Lower leg skin (tissue), 4 donors: ENCODE data around the gene UQCRQ. TPM values are rescaled to one million over a fixed set of nuclear protein-coding genes. Genes with fewer than 3 reads are reported as not detected.

Source experiments
- DNase-seq, 2 donors: peaks; one replicate each; pipeline ENCODE4 v3.0.0-alpha.2; 2019; ENCODE audit warnings: low spot score in 2 of 2
- H3K4me3 ChIP-seq: fragments of 200-600 bp; sonication (generic); 2 replicates; pipeline ENCODE4 v1.5.1; 2017; ENCODE audit warnings: mild to moderate bottlenecking, low read depth; ENCODE audit not compliant: poor library complexity, severe bottlenecking
- CTCF ChIP-seq, 3 donors: fragments of 450-650 bp; IDR thresholded peaks; one replicate each; pipeline ENCODE4 v1.5.1; 2016; ENCODE audit warnings: antibody characterized with exemption in 3 of 3, mild to moderate bottlenecking in 3 of 3, moderate library complexity in 2 of 3
- POLR2A ChIP-seq, 2 donors: fragments of 450-650 bp; IDR thresholded peaks; one replicate each; pipeline ENCODE4 v1.6.1; 2016 to 2017; ENCODE audit warnings: antibody characterized with exemption in 2 of 2, mild to moderate bottlenecking in 1 of 2, moderate library complexity in 1 of 2
- WGBS, 2 donors: methylation state at CpG; one replicate each; pipeline ENCODE4 v1.1.5; 2018; 5-methylcytosine and 5-hydroxymethylcytosine counted together
- intact Hi-C: fragments of 100-400 bp; cut with DNase I; formaldehyde crosslinking; loops from one replicate; pipeline ENCODE4 v1.15.0; 2023; ENCODE audit warnings: low total_unique reads
- total RNA-seq, 4 donors: library from RNA; depleted of rRNA; stranded (reverse); fragments of >200 nt; gene quantifications; one replicate each; pipeline ENCODE4 v1.1.0, GENCODE V29; 2016

UQCRQ gene
- total RNA-seq, 4 donors from 2014 or later = 56.0 to 122 (median 88.0) TPM

GRCh38 chr5:132837868-132838267, 28.6 kb upstream of the UQCRQ start:
- DNase-seq = no peak
- intact Hi-C loops = no loop called here
- H3K4me3 ChIP-seq = no peak overlapping the region
- TF ChIP-seq POLR2A (IDR thresholded peaks at IDR 0.05) = no peak
- no peak for TF ChIP-seq CTCF (IDR thresholded peaks at IDR 0.05)
- 76 to 88% methylated on average over 2 of the region's 2 CpGs for WGBS, 2 donors

DNA sequence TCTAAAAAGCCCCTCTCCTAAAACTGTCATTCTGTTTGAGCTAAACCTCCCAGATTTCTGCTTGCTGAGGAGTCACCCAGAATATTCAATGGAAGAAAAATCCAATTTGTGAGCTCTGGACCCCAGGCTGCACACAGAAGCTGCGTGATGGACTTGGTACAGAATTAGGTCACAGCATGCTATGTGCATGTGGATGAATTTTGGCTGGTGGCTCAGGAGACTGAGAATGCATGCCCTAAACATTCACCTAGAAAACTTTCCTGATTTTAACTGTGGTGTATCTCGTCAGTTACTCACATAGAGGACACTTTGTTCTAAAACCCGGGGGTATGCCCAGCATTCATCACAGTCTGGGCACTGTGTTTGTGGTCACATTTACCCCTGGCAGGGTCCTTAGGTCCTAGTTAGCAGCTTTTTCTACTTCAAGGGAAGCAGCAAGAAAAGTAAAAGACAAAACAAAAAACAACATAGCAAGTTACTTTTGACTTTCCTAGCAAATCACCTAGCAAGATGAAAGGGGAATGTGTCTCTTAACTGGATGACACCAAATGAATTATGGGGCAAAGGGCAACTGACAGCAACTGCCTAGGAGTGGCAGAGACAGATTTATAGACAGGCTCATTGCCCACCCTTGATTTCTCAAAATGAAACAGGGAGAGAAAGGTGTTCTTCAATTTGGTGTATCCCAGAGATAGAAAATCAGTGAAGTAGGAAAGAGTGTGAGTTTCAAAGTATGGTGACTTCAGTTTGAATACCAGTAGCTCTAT, 27.7 kb upstream of the UQCRQ start:
- no peak overlapping the region for H3K4me3 ChIP-seq
- no peak for DNase-seq
- no peak for TF ChIP-seq CTCF (IDR thresholded peaks at IDR 0.05)
- no peak for TF ChIP-seq POLR2A (IDR thresholded peaks at IDR 0.05)
- intact Hi-C loops = no loop called here
- 76 to 78% methylated on average over 3 of the region's 3 CpGs for WGBS, 2 donors

DNA sequence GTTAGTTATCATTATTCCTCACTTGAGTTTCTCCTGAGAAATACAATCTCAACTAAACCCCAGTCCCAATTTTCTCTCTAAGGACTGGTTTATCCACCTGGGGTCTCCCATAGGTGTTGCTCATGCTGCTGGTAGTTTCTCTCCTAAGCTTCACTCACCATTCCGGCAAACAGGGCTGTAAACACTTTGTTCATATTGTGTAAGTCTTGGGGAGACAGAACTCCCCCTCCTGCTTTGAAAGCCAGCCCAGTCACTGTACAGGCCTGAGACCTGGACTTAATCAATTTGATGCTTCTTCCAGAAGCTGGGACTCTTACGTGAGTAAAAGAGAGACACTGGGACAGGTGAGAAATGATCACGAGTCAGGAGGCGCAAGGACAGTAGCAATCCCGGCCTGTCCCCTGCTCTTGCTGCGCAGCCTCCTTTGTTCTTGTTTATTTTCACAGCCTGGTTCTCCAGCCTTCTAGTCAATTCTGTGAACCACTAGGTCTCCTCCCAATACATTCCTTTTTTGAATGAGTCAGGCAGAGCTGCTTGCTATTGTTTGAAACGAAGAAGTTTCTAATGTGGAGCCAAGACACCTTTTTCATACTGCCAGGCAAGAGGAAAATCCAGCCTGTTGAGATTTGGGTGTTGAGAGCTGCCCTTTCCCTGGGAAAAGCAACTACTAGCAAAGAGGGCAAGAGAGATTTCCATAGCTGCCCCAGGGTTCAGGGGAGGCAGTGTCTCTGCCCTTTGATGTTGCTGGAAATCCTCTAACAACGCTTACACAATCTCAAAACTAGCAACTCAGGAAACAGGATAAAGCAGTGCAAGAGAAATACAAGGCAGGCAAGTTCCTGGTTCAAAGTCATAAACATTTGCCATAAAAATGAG, 26.8 kb upstream of the UQCRQ start:
- no peak for TF ChIP-seq POLR2A (IDR thresholded peaks at IDR 0.05)
- TF ChIP-seq CTCF (IDR thresholded peaks at IDR 0.05) = no peak
- H3K4me3 ChIP-seq = no peak overlapping the region
- WGBS, 2 donors = 66 to 69% methylated on average over 8 of the region's 8 CpGs
- intact Hi-C loops = no loop called here
- no peak for DNase-seq

DNA sequence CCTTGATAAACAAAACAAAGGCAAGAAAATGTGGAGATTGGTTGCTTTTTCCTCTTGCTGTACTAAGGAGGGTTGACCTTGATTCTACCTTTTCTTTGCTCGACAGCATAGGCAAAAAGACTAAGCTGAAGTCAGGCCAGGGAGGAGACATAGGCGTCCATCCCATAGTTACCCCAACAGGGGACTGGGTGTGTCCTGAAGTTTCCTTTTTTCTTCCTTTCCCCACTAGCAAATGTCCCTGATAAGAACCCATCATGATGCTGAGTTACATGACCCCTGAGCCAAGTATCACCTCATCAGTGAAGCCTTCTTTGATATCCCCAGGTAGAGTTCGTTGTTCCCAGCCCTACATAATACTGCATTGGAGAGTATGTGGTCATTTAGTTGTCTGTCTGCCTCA, 26.1 kb upstream of the UQCRQ start:
- DNase-seq = no peak
- no peak overlapping the region for H3K4me3 ChIP-seq
- TF ChIP-seq CTCF (IDR thresholded peaks at IDR 0.05) (no peak), POLR2A (IDR thresholded peaks at IDR 0.05) (no peak)
- intact Hi-C loops = no loop called here
- WGBS, 2 donors = 64 to 86% methylated on average over 3 of the region's 3 CpGs

GRCh38 chr5:132840896-132841295, 25.5 kb upstream of the UQCRQ start:
- TF ChIP-seq POLR2A (IDR thresholded peaks at IDR 0.05) (no peak), CTCF (IDR thresholded peaks at IDR 0.05) (no peak)
- H3K4me3 ChIP-seq = no peak overlapping the region
- no peak for DNase-seq
- WGBS, 2 donors = 76 to 82% methylated on average over 1 of the region's 1 CpG
- intact Hi-C loops = no loop called here
